NT2/D1 (cell line): ENCODE data around the gene SUCLG2.

Source experiments
- DNase-seq: peaks from one replicate; pipeline ENCODE4 v3.0.0-alpha.2; 2011; ENCODE audit warnings: low read depth, low spot score
- H3K27me3 ChIP-seq: 2 replicates; pipeline ENCODE4 v1.6.0; 2011; ENCODE audit warnings: mild to moderate bottlenecking; ENCODE audit not compliant: insufficient read length, insufficient read depth
- H3K36me3 ChIP-seq: 2 replicates; pipeline ENCODE4 v1.6.1; 2011; ENCODE audit warnings: mild to moderate bottlenecking, low read length, mixed read lengths; ENCODE audit not compliant: insufficient read depth, insufficient read length
- H3K4me1 ChIP-seq: 2 replicates; pipeline ENCODE4 v1.5.1; 2011; ENCODE audit not compliant: insufficient read depth, insufficient read length
- H3K4me3 ChIP-seq: 2 replicates; pipeline ENCODE4 v1.5.1; 2011; ENCODE audit warnings: low read depth; ENCODE audit not compliant: insufficient read length
- H3K9ac ChIP-seq: 2 replicates; pipeline ENCODE4 v1.6.0; 2011; ENCODE audit warnings: low read depth; ENCODE audit not compliant: insufficient read length
- H3K9me3 ChIP-seq: 2 replicates; pipeline ENCODE4 v1.5.1; 2011; ENCODE audit warnings: mild to moderate bottlenecking, low read length; ENCODE audit not compliant: insufficient read depth
- SUZ12 ChIP-seq: IDR thresholded peaks from 2 replicates; pipeline ENCODE4 v1.6.1; 2011; ENCODE audit not compliant: insufficient read length, insufficient read depth; ENCODE audit errors: extremely low read depth
- YY1 ChIP-seq: IDR thresholded peaks from 2 replicates; pipeline ENCODE4 v1.6.1; 2011; ENCODE audit not compliant: insufficient read length, insufficient read depth
- ZNF274 ChIP-seq: IDR thresholded peaks from 2 replicates; pipeline ENCODE4 v1.6.1; 2011; ENCODE audit warnings: mild to moderate bottlenecking, low read depth, low read length

Gene SUCLG2

DNA sequence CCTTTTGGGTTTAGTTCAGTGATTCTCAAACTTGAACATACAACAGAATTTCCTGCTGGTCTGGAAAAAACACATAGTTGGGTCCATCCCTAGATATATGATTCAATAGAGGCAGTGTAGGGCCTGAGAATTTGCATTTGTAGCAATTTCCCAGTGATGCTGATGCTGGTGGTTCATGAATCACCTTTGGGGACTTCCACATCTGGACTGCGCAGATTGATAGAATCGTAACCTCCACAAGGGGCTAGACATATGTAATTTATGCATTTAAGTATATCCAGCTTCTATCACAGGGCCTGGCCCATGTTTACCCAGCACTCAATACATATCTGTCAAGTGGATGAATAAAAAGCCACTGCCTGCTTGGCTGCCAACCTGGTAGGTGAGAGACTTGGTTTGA, 33.8 kb upstream of the SUCLG2 start:
- DNase-seq, result no peak
- Histone ChIP-seq H3K4me3 (no peak overlapping the region), H3K9ac (no peak overlapping the region), H3K36me3 (no peaks in the 10 kb centered on the region), H3K9me3 (no peaks in the 10 kb centered on the region), H3K4me1 (no peaks in the 10 kb centered on the region), H3K27me3 (no peaks in the 10 kb centered on the region)
- no peak for TF ChIP-seq SUZ12
- TF ChIP-seq ZNF274, result no peak
- no peak for TF ChIP-seq YY1

DNA sequence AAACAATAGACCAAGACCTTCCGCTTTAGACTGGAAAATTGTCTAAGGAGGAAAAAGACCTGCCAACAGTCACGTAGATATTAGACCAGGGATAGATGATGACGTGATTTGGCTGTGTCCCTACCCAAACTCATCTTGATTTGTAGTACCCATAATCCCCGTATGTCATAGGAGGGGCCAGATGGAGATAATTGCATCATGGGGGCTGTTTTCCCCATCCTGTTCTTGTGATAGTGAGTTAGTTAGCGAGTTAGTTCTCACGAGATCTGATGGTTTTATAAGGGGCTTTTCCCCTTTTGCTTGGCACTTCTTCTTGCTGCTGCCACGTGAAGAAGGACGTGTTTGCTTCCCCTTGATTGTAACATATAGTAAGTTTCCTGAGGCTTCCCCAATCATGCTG, 31.7 kb upstream of the SUCLG2 start:
- H3K27me3 ChIP-seq, result no peaks in the 10 kb centered on the region
- no peaks in the 10 kb centered on the region for H3K36me3 ChIP-seq
- DNase-seq, result no peak
- H3K4me3 ChIP-seq, result no peak overlapping the region
- no peaks in the 10 kb centered on the region for H3K9me3 ChIP-seq
- TF ChIP-seq ZNF274 (no peak), SUZ12 (no peak), YY1 (no peak)
- H3K9ac ChIP-seq, result no peak overlapping the region
- H3K4me1 ChIP-seq, result no peaks in the 10 kb centered on the region

GRCh38 chr3:67685499-67685898, 31.1 kb upstream of the SUCLG2 start:
- Histone ChIP-seq H3K4me1 (no peaks in the 10 kb centered on the region), H3K9me3 (no peaks in the 10 kb centered on the region), H3K36me3 (no peaks in the 10 kb centered on the region), H3K27me3 (no peaks in the 10 kb centered on the region), H3K4me3 (no peak overlapping the region), H3K9ac (no peak overlapping the region)
- TF ChIP-seq ZNF274 (no peak), SUZ12 (no peak), YY1 (no peak)
- no peak for DNase-seq

DNA sequence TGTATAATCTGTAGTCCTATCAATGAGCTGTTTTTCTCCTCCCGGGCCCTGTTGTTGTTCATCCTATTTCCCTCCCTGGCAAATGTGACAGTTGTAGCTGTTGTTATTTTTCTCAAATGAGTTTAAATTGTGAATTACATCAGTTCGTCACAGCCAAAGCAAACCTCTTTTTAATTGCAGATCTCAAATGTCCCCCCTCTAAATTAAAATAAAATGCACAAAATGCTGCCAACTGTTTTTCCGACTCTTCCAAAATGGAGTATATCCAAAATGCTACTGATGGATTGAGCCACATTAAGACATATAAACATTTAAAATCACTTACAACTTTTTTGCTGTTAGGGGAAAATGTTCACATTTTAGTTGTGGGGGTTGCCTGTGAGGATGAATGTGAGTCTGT, 29.8 kb upstream of the SUCLG2 start:
- no peak overlapping the region for H3K9ac ChIP-seq
- DNase-seq, result no peak
- TF ChIP-seq YY1, result no peak
- TF ChIP-seq SUZ12, result no peak
- TF ChIP-seq ZNF274, result no peak
- H3K36me3 ChIP-seq, result no peaks in the 10 kb centered on the region
- H3K4me1 ChIP-seq, result no peaks in the 10 kb centered on the region
- no peaks in the 10 kb centered on the region for H3K27me3 ChIP-seq
- H3K4me3 ChIP-seq, result no peak overlapping the region
- no peaks in the 10 kb centered on the region for H3K9me3 ChIP-seq

GRCh38 chr3:67683522-67683921, 29.1 kb upstream of the SUCLG2 start:
- no peaks in the 10 kb centered on the region for H3K4me1 ChIP-seq
- TF ChIP-seq SUZ12, result no peak
- no peak for TF ChIP-seq YY1
- TF ChIP-seq ZNF274, result no peak
- no peaks in the 10 kb centered on the region for H3K36me3 ChIP-seq
- no peaks in the 10 kb centered on the region for H3K27me3 ChIP-seq
- H3K9me3 ChIP-seq, result no peaks in the 10 kb centered on the region
- no peak overlapping the region for H3K9ac ChIP-seq
- no peak overlapping the region for H3K4me3 ChIP-seq
- no peak for DNase-seq

GRCh38 chr3:67678665-67679064, 24.3 kb upstream of the SUCLG2 start:
- H3K27me3 ChIP-seq, result no peaks in the 10 kb centered on the region
- no peaks in the 10 kb centered on the region for H3K9me3 ChIP-seq
- H3K4me3 ChIP-seq, result no peak overlapping the region
- TF ChIP-seq SUZ12 (no peak), ZNF274 (no peak), YY1 (no peak)
- H3K9ac ChIP-seq, result no peak overlapping the region
- no peak for DNase-seq
- H3K4me1 ChIP-seq, result no peaks in the 10 kb centered on the region
- no peaks in the 10 kb centered on the region for H3K36me3 ChIP-seq

DNA sequence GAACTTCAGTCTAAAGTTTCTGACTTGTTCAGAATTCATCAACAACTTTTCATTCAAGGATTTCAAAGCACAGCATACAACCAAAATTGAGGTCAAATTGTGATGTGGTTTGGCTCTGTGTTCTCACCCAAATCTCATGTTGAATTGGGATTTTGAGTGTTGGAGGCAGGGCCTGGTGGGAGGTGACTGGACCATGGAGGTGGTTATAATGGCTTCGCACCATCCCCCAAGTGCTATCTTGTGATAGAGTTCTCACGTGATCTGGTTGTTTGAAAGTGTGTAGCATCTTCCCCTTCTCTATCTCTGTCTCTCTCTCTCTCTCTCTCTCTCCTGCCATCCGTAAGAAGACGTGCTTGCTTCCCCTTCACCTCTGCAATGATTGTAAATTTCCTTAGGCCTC, 19.6 kb upstream of the SUCLG2 start:
- Histone ChIP-seq H3K4me1 (no peaks in the 10 kb centered on the region), H3K9ac (no peak overlapping the region), H3K27me3 (no peaks in the 10 kb centered on the region), H3K4me3 (no peak overlapping the region), H3K9me3 (no peaks in the 10 kb centered on the region), H3K36me3 (no peaks in the 10 kb centered on the region)
- DNase-seq, result no peak
- no peak for TF ChIP-seq ZNF274
- TF ChIP-seq YY1, result no peak
- TF ChIP-seq SUZ12, result no peak

DNA sequence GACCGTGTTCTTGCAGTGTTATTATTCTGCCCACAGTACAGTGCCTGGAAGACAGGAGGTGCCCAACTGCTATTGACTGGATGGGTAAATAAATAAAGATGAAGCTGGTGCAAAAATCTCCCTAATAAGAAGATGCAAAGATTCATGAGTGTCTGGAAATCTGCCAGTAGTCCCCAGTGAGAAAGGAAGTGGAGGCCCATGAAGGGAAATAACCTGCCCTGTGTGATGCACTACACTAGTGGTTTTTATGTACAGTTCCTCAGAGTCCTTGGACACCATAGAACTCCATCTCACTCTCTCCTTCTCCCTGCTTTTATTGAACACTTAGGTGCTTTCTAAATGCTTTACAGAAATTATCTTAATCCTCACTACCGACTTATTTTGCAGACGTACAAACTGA, 8.3 kb upstream of the SUCLG2 start:
- Histone ChIP-seq H3K36me3 (no peaks in the 10 kb centered on the region), H3K9me3 (no peaks in the 10 kb centered on the region), H3K9ac (no peak overlapping the region), H3K27me3 (no peaks in the 10 kb centered on the region), H3K4me1 (no peaks in the 10 kb centered on the region), H3K4me3 (no peak overlapping the region)
- TF ChIP-seq ZNF274 (no peak), SUZ12 (no peak), YY1 (no peak)
- DNase-seq, result no peak
